NCI-H2196 treated with DMSO at 0.1 percent for 48 hours (cell line): ENCODE results near the gene FHOD3.
"Not testable (repeated sequence)": the region's sequence is repeated elsewhere in the genome, so short reads cannot be mapped to it uniquely, and the experiment has no call there.

Experiments
- DNase-seq: peaks from one replicate; lab custom pipeline; 2025; ENCODE audit not compliant: unreplicated experiment; lab: John Stamatoyannopoulos, UW

The FHOD3 gene

GRCh38 chr18:36441426-36442240 is 144.1 kb downstream of the FHOD3 start:
- no peak for DNase-seq

- no peak for DNase-seq
Measured at GRCh38 chr18:36442717-36443116, 145.2 kb downstream of the FHOD3 start.

- DNase-seq, result no peak
Measured at GRCh38 chr18:36446059-36446458, 148.5 kb downstream of the FHOD3 start.

- no peak for DNase-seq
Measured at GRCh38 chr18:36448384-36449290, 151.1 kb downstream of the FHOD3 start.

GRCh38 chr18:36449451-36449850 is 151.9 kb downstream of the FHOD3 start:
- DNase-seq, result no peak

GRCh38 chr18:36450264-36450663 is 152.8 kb downstream of the FHOD3 start:
- DNase-seq, result no peak

GRCh38 chr18:36451454-36452251 is 154.1 kb downstream of the FHOD3 start:
- no peak for DNase-seq

- no peak for DNase-seq
Measured at GRCh38 chr18:36454245-36454644, 156.7 kb downstream of the FHOD3 start.

- DNase-seq, result no peak
Measured at GRCh38 chr18:36454848-36455458, 157.4 kb downstream of the FHOD3 start.

GRCh38 chr18:36455931-36456330 is 158.4 kb downstream of the FHOD3 start:
- no peak for DNase-seq

- no peak for DNase-seq
Measured at GRCh38 chr18:36456622-36457021, 159.1 kb downstream of the FHOD3 start.

GRCh38 chr18:36457683-36458082 is 160.2 kb downstream of the FHOD3 start:
- DNase-seq, result no peak

GRCh38 chr18:36458306-36458705 is 160.8 kb downstream of the FHOD3 start:
- DNase-seq, result no peak

GRCh38 chr18:36459203-36459602 is 161.7 kb downstream of the FHOD3 start:
- no peak for DNase-seq

- no peak for DNase-seq
Measured at GRCh38 chr18:36459786-36460185, 162.3 kb downstream of the FHOD3 start.

GRCh38 chr18:36460324-36460850 is 162.9 kb downstream of the FHOD3 start:
- no peak for DNase-seq

- DNase-seq, result no peak
Measured at GRCh38 chr18:36460854-36461253, 163.3 kb downstream of the FHOD3 start.

GRCh38 chr18:36461551-36461987 is 164.1 kb downstream of the FHOD3 start:
- no peak for DNase-seq

- not testable (repeated sequence) for DNase-seq
Measured at GRCh38 chr18:36463516-36463915, 166.0 kb downstream of the FHOD3 start.

- no peak for DNase-seq
Measured at GRCh38 chr18:36464126-36464651, 166.7 kb downstream of the FHOD3 start.
